Adrenal gland (tissue), 12 donors: ENCODE results near the gene PRTFDC1. TPM values are rescaled to one million over a fixed set of nuclear protein-coding genes. Genes with fewer than 3 reads are reported as not detected.

Source experiments
- DNase-seq, 7 donors: peaks; one replicate each; pipeline ENCODE4 v3.0.0-alpha.2; 2019 to 2020
- H3K27ac ChIP-seq, 5 donors: fragments of 200-600 bp; sonication (generic) in 4 of 5; 1 replicate in 3 of 5; 2 replicates in 2 of 5; pipeline versions ENCODE4 v1.5.1 to v1.8.0; 2016 to 2020; ENCODE audit warnings: mild to moderate bottlenecking in 1 of 5
- H3K27me3 ChIP-seq: fragments of 200-600 bp; 2 replicates; pipeline ENCODE4 v1.8.0; 2021
- H3K36me3 ChIP-seq, 2 donors: fragments of 200-600 bp; replicated peaks in 1 of 2; 1 replicate in 1 of 2; 2 replicates in 1 of 2; pipeline versions ENCODE4 v1.5.1 to v1.8.0; 2018 to 2022
- H3K4me1 ChIP-seq, 2 donors: fragments of 200-600 bp; replicated peaks in 1 of 2; 1 replicate in 1 of 2; 2 replicates in 1 of 2; pipeline versions ENCODE4 v1.5.1 to v1.8.0; 2018 to 2021
- H3K4me3 ChIP-seq, 4 donors: fragments of 200-600 bp; sonication (generic) in 3 of 4; one replicate each; pipeline ENCODE4 v1.5.1; 2016 to 2018
- H3K9me3 ChIP-seq, 3 donors: fragments of 200-600 bp; sonication (generic) in 1 of 3; replicated peaks in 1 of 3; 1 replicate in 2 of 3; 2 replicates in 1 of 3; pipeline versions ENCODE4 v1.5.1 to v1.8.0; 2016 to 2021
- POLR2A ChIP-seq, 2 donors: fragments of 450-650 bp; IDR thresholded peaks; one replicate each; pipeline ENCODE4 v1.6.1; 2017; ENCODE audit warnings: antibody characterized with exemption in 2 of 2, mild to moderate bottlenecking in 2 of 2, moderate library complexity in 1 of 2
- WGBS, 4 donors: extraction: QIAGEN DNeasy Blood & Tissue Kit in 2 of 4; methylation state at CpG; one replicate each; pipeline versions ENCODE4 v1.1.5 to v1.1.7; 2013 to 2017; 5-methylcytosine and 5-hydroxymethylcytosine counted together
- intact Hi-C, 2 donors: fragments of 100-400 bp; cut with DNase I; formaldehyde crosslinking; loops; one replicate each; pipeline versions ENCODE4 v1.14.1 to v1.15.0; 2022 to 2023
- polyA plus RNA-seq, 3 donors: library from polyadenylated mRNA; stranded (reverse); fragments of 200-250 nt in 2 of 3; fragments of 350-450 nt in 1 of 3; fragmentation: Illumina TruSeq in 1 of 3; extraction: RNeasy Lipid Tissue Mini Kit (QIAGEN cat#74804) in 1 of 3; gene quantifications; one replicate each; pipeline ENCODE4 v1.2.3, GENCODE V29; 2013 to 2014
- total RNA-seq, 9 donors: library from RNA; depleted of rRNA in 4 of 9; stranded (reverse); fragments of >200 nt in 4 of 9; fragments of 120-200 nt in 1 of 9; fragmentation: NEBNext Ultra II Directional in 1 of 9; extraction: Animal tissue kit (Norgen Biotek cat#: 25700) in 1 of 9; gene quantifications; one replicate each; pipeline versions ENCODE4 v1.1.0 to v1.2.4, GENCODE V29; 2013 to 2023
- TF ChIP-seq, protein P1 (sequence below), 6 experiments: fragments of 450-650 bp in 4 of 6; fragments of 200-600 bp in 2 of 6; sonication (generic) in 1 of 6; IDR thresholded peaks; 1 replicate in 5 of 6; 2 replicates in 1 of 6; pipeline versions ENCODE4 v1.5.1 to v1.8.0; 2016 to 2021; ENCODE audit warnings: antibody characterized with exemption in 6 of 6, mild to moderate bottlenecking in 2 of 6, moderate library complexity in 1 of 6
- donor health status: healthy with polysubstance abuse.
- donor health status: Bipolar disorder and iron deficiency.
- donor health status: DM: yes; HTN: yes; CAD: no.
- donor health status: DM: no; HTN: no; CAD: no.
- donor health status: DM: no; HTN: no; CAD: no.
- donor health status: DM: yes; HTN: yes; CAD: no.

Gene PRTFDC1
- total and polyA plus RNA-seq, 12 donors: 13.5 to 56.5 (median 26.6) TPM

DNA sequence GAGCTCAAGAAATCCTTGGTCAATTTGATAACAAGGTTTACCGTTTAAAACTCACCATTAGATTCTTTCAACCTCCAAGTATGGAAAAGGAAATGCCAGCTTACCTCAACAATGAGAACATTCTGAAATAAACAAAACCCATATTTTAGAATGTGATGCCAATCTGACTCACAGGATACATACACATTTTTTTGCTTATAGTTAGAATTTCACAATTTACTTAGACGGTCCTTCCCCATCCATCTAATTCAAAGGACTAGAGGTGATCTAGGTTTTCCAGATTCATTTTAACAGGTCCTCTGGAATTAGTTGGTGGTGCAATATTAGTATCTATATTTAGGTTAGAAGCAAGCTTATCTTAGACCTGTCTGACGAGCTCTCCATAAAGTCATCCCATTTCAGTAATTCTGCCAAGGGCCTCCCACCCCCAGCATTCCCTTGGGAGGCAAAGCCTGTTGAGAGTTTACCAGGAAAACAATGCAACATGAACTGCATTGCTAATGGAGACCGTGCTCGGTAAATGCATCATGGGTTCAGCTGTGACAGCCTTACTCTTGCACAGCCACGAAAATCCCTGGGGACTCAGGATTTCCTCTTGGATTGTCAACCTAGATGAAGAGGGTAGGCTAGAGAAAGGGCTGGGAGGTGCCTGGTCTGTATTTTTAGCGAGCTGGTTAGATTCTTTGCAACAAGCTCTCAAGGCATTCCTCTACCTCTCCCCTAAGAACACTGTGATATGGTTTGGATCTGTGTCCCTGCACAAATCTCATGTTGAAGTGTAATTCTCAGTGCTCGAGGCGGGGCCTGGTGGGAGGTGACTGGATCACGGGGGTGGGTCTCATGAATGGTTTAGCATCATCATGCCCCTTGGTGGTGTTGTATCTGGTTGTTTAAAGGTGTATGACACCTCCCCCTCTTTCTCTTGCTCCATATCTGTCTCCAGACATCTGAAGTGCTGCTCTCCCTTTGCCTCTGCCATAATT lies 93.8 kb downstream of the PRTFDC1 start:
- 80 to 84% (median 81%) methylated on average over 10 of the region's 10 CpGs for WGBS, 4 donors
- Histone ChIP-seq H3K27ac (no peak overlapping the region), H3K36me3 (no peaks in the 10 kb centered on the region), H3K9me3 (no peaks in the 10 kb centered on the region), H3K27me3 (no peaks in the 10 kb centered on the region), H3K4me1 (no peaks in the 10 kb centered on the region), H3K4me3 (no peak overlapping the region)
- intact Hi-C loops: no loop called here
- TF ChIP-seq POLR2A (IDR thresholded peaks at IDR 0.05): no peak
- TF ChIP-seq, protein P1, sequence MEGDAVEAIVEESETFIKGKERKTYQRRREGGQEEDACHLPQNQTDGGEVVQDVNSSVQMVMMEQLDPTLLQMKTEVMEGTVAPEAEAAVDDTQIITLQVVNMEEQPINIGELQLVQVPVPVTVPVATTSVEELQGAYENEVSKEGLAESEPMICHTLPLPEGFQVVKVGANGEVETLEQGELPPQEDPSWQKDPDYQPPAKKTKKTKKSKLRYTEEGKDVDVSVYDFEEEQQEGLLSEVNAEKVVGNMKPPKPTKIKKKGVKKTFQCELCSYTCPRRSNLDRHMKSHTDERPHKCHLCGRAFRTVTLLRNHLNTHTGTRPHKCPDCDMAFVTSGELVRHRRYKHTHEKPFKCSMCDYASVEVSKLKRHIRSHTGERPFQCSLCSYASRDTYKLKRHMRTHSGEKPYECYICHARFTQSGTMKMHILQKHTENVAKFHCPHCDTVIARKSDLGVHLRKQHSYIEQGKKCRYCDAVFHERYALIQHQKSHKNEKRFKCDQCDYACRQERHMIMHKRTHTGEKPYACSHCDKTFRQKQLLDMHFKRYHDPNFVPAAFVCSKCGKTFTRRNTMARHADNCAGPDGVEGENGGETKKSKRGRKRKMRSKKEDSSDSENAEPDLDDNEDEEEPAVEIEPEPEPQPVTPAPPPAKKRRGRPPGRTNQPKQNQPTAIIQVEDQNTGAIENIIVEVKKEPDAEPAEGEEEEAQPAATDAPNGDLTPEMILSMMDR (IDR thresholded peaks at IDR 0.05): no peak
- no peak for DNase-seq

DNA sequence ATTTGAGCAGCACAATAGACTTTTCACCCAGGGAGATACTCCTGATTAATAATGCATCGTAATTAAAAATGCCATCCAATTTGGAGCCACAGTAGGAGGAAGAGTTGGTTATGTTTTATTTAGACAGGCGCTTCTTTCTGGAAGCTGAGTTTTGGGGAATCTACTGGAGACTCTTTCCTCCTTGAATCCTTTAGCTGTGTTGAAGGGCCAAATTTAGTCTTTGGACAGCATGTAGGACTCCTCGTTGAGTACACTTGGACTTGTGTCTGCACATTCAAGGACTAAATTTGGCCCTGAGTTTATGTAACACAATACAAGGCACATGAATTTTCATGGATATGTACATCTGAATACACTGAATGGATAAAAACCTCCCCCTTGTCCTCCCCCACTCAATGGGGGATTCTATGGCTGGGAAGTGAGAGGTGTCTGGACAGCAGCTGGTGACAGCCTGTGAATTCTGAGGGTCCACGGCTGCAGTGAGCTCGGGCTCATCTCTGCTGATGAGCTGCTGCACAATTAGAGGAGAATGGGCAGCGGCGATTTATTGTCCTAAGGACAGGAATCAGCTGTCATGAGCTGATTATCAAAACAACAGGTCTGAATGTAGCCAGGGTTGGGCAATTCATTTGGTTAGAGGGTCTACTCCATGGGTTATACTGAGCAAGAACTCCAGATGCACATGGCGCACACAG lies 95.2 kb downstream of the PRTFDC1 start:
- WGBS, 4 donors: 83 to 93% (median 88%) methylated on average over 8 of the region's 8 CpGs

DNA sequence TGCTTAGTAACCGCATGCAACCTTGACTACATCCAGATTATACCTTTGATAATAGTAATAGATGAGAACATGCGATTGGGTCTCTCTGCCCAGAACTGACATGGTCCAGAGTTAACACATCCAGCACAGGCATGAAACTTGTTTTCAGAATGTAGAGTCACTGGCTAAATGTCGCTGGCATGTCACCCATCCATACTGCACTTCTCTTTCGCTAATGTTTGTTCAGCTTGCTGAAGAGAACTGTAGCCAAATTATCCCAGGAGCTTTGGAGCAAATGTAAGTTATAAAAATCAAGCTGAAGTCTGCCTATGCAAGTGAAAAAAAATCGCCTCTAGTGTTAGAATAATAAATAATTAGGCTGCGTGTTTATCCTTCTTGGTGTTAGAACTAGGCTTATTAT lies 98.2 kb downstream of the PRTFDC1 start:
- no peaks in the 10 kb centered on the region for H3K9me3 ChIP-seq
- no peaks in the 10 kb centered on the region for H3K36me3 ChIP-seq
- no peak for DNase-seq
- TF ChIP-seq, protein P1 (IDR thresholded peaks at IDR 0.05): no peak
- TF ChIP-seq POLR2A (IDR thresholded peaks at IDR 0.05): no peak
- H3K4me3 ChIP-seq: no peak overlapping the region
- no peaks in the 10 kb centered on the region for H3K27me3 ChIP-seq
- intact Hi-C loops: no loop called here
- H3K4me1 ChIP-seq: no peaks in the 10 kb centered on the region
- no peak overlapping the region for H3K27ac ChIP-seq
- 93 to 98% (median 95%) methylated on average over 6 of the region's 6 CpGs for WGBS, 4 donors

More for the DNA sequence above, 95.2 kb downstream of the PRTFDC1 start:
- intact Hi-C loops: no loop called here
- DNase-seq: no peak
- H3K27ac ChIP-seq: no peak overlapping the region
- TF ChIP-seq, protein P1 (IDR thresholded peaks at IDR 0.05): no peak
- no peak for TF ChIP-seq POLR2A (IDR thresholded peaks at IDR 0.05)
- no peaks in the 10 kb centered on the region for H3K9me3 ChIP-seq
- no peaks in the 10 kb centered on the region for H3K36me3 ChIP-seq
- no peaks in the 10 kb centered on the region for H3K27me3 ChIP-seq
- no peak overlapping the region for H3K4me3 ChIP-seq
- H3K4me1 ChIP-seq: no peaks in the 10 kb centered on the region

DNA sequence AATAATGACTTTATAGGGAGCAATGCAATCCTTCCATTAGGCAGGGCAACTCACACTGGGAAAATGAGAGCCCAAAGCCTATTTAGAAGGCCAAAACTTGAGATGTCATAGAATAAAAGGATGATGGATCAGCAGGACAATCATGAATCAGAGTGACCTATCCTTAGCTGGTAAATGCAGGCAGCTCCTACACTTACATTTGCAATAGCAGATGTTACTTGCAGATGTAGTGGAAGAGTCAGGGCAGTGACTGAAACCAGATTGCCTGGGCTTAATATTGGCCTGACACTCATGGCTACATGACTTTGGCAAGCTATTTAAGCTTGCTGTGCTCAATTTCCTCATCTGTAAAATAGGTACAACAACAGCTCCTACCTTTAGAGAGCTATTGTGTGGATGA lies 98.7 kb downstream of the PRTFDC1 start:
- Histone ChIP-seq H3K27ac (no peak overlapping the region), H3K9me3 (no peaks in the 10 kb centered on the region), H3K27me3 (no peaks in the 10 kb centered on the region), H3K4me3 (no peak overlapping the region), H3K36me3 (no peaks in the 10 kb centered on the region), H3K4me1 (no peaks in the 10 kb centered on the region)
- intact Hi-C loops: no loop called here
- TF ChIP-seq, protein P1 (IDR thresholded peaks at IDR 0.05): no peak
- no peak for TF ChIP-seq POLR2A (IDR thresholded peaks at IDR 0.05)
- no peak for DNase-seq
